CD4-positive, alpha-beta T cell treated with Interleukin-17A for 4 hours (primary cell): ENCODE results near the gene PSTPIP2.
A peak's percentile ranks its signal among the peaks of the same experiment; 100 is the strongest.
"Not testable (repeated sequence)": the region's sequence is repeated elsewhere in the genome, so short reads cannot be mapped to it uniquely, and the experiment has no call there.

Experiments
- DNase-seq: peaks from one replicate; pipeline ENCODE4 v3.0.0-alpha.2; 2020; ENCODE audit warnings: mixed read lengths

The PSTPIP2 gene

GRCh38 chr18:46034230-46034629 is 37.8 kb downstream of the PSTPIP2 start:
- no peak for DNase-seq

GRCh38 chr18:46031741-46032140 is 40.3 kb downstream of the PSTPIP2 start:
- no peak for DNase-seq

- no peak for DNase-seq
These were observed 43.5 kb downstream of the PSTPIP2 start for GRCh38 chr18:46028536-46028891.

GRCh38 chr18:46019936-46020335 is 52.1 kb downstream of the PSTPIP2 start:
- DNase-seq, result no peak

GRCh38 chr18:46013484-46014189 is 58.4 kb downstream of the PSTPIP2 start:
- no peak for DNase-seq

GRCh38 chr18:46010676-46011075 is 61.4 kb downstream of the PSTPIP2 start:
- no peak for DNase-seq

GRCh38 chr18:46010050-46010449 is 62.0 kb downstream of the PSTPIP2 start:
- no peak for DNase-seq

GRCh38 chr18:46009125-46009840 is 62.8 kb downstream of the PSTPIP2 start:
- DNase-seq, result no peak

GRCh38 chr18:46008531-46008930 is 63.5 kb downstream of the PSTPIP2 start:
- no peak for DNase-seq

- no peak for DNase-seq
These were observed 64.9 kb downstream of the PSTPIP2 start for GRCh38 chr18:46007165-46007564.

GRCh38 chr18:46002934-46003333 is 69.1 kb downstream of the PSTPIP2 start:
- DNase-seq, result no peak

GRCh38 chr18:46001892-46002291 is 70.2 kb downstream of the PSTPIP2 start:
- no peak for DNase-seq

GRCh38 chr18:46001074-46001473 is 71.0 kb downstream of the PSTPIP2 start:
- DNase-seq, result no peak

- no peak for DNase-seq
These were observed 72.5 kb downstream of the PSTPIP2 start for GRCh38 chr18:45999536-45999935.

- peak; percentile 55 for DNase-seq
These were observed 73.8 kb downstream of the PSTPIP2 start for GRCh38 chr18:45998244-45998643.

- DNase-seq, result peak; percentile 54
These were observed 74.3 kb downstream of the PSTPIP2 start for GRCh38 chr18:45997700-45998151.

GRCh38 chr18:45995461-45995860 is 76.6 kb downstream of the PSTPIP2 start:
- DNase-seq, result no peak

- no peak for DNase-seq
These were observed 78.6 kb downstream of the PSTPIP2 start for GRCh38 chr18:45993438-45993837.

GRCh38 chr18:45992527-45992926 is 79.5 kb downstream of the PSTPIP2 start:
- DNase-seq, result not testable (repeated sequence)

GRCh38 chr18:45991788-45992187 is 80.3 kb downstream of the PSTPIP2 start:
- no peak for DNase-seq

- DNase-seq, result no peak
These were observed 87.4 kb downstream of the PSTPIP2 start for GRCh38 chr18:45984546-45985235.

GRCh38 chr18:45981821-45982220 is 90.2 kb downstream of the PSTPIP2 start:
- DNase-seq, result no peak

GRCh38 chr18:45980229-45980628 is 91.8 kb downstream of the PSTPIP2 start:
- no peak for DNase-seq

GRCh38 chr18:45978084-45978483 is 94.0 kb downstream of the PSTPIP2 start:
- no peak for DNase-seq
